Stomach (tissue), 9 donors: ENCODE results near the gene PLEKHG2. TPM values are rescaled to one million over a fixed set of nuclear protein-coding genes. Genes with fewer than 3 reads are reported as not detected.

Experiments used
- DNase-seq, 2 donors: peaks; one replicate each; pipeline versions ENCODE4 v3.0.0 to v3.0.0-alpha.2; 2013 to 2019
- H3K27ac ChIP-seq, 5 donors: fragments of 200-600 bp in 4 of 5; sonication (generic) in 4 of 5; one replicate each; pipeline ENCODE4 v1.5.1; 2013 to 2019; ENCODE audit warnings: mild to moderate bottlenecking in 1 of 5, moderate library complexity in 1 of 5
- H3K27me3 ChIP-seq, 3 donors: fragments of 200-600 bp; sonication (generic); one replicate each; pipeline ENCODE4 v1.5.1; 2017 to 2019; ENCODE audit warnings: mixed run types in 1 of 3
- H3K36me3 ChIP-seq, 4 donors: fragments of 200-600 bp; sonication (generic); 1 replicate in 3 of 4; 2 replicates in 1 of 4; pipeline ENCODE4 v1.5.1; 2016 to 2019
- H3K4me1 ChIP-seq, 4 donors: fragments of 200-600 bp; sonication (generic); one replicate each; pipeline ENCODE4 v1.5.1; 2016 to 2019
- H3K4me3 ChIP-seq, 4 donors: fragments of 200-600 bp; sonication (generic) in 3 of 4; one replicate each; pipeline ENCODE4 v1.5.1; 2016 to 2019; ENCODE audit warnings: mild to moderate bottlenecking in 1 of 4
- H3K9me3 ChIP-seq, 4 donors: fragments of 200-600 bp; sonication (generic); one replicate each; pipeline ENCODE4 v1.5.1; 2016 to 2019
- CTCF ChIP-seq, 7 experiments: fragments of 450-650 bp in 4 of 7; fragments of 200-600 bp in 3 of 7; sonication (generic) in 3 of 7; IDR thresholded peaks; one replicate each; pipeline ENCODE4 v1.5.1; 2016 to 2019; ENCODE audit warnings: antibody characterized with exemption in 7 of 7, control low read depth in 2 of 7, mild to moderate bottlenecking in 1 of 7
- EP300 ChIP-seq: sonication (generic); formaldehyde crosslinking; IDR thresholded peaks from one replicate; pipeline ENCODE4 v1.6.1; 2017; ENCODE audit warnings: antibody characterized with exemption
- POLR2A ChIP-seq, 4 donors: fragments of 450-650 bp; IDR thresholded peaks; one replicate each; pipeline ENCODE4 v1.6.1; 2016; ENCODE audit warnings: antibody characterized with exemption in 4 of 4, control low read depth in 2 of 4, mild to moderate bottlenecking in 1 of 4, moderate library complexity in 1 of 4
- POLR2AphosphoS5 ChIP-seq, 3 donors: sonication (generic); formaldehyde crosslinking; IDR thresholded peaks; one replicate each; pipeline ENCODE4 v1.6.1; 2016; ENCODE audit warnings: antibody characterized with exemption in 3 of 3
- WGBS, 5 donors: extraction: QIAGEN DNeasy Blood & Tissue Kit in 3 of 5; methylation state at CpG; one replicate each; pipeline versions ENCODE4 v1.1.5 to v1.1.7; 2013 to 2018; 5-methylcytosine and 5-hydroxymethylcytosine counted together
- intact Hi-C: fragments of 100-400 bp; cut with DNase I; formaldehyde crosslinking; loops from one replicate; pipeline ENCODE4 v1.15.1; 2023; ENCODE audit warnings: low total_unique reads
- polyA plus RNA-seq, 3 donors: library from polyadenylated mRNA; stranded (reverse); fragments of 200-250 nt; gene quantifications; one replicate each; pipeline ENCODE4 v1.2.3, GENCODE V29; 2013
- total RNA-seq, 5 donors: library from RNA; depleted of rRNA; stranded (reverse); fragments of >200 nt; gene quantifications; one replicate each; pipeline versions ENCODE4 v1.1.0 to v1.2.3, GENCODE V29; 2014 to 2016
- donor health status: healthy with polysubstance abuse.
- donor health status: Bipolar disorder and iron deficiency.
- donor health status: healthy.

The PLEKHG2 gene
- total and polyA plus RNA-seq, 8 donors = 1.4 to 20.2 (median 7.2) TPM

GRCh38 chr19:39385629-39386411, 26.6 kb upstream of the PLEKHG2 start:
- TF ChIP-seq POLR2AphosphoS5 (IDR thresholded peaks at IDR 0.05) (no peak), EP300 (no peak), CTCF (IDR thresholded peaks at IDR 0.05) (no peak), POLR2A (IDR thresholded peaks at IDR 0.05) (no peak)
- no peaks in the 10 kb centered on the region for H3K9me3 ChIP-seq
- no peak overlapping the region for H3K4me3 ChIP-seq
- H3K27ac ChIP-seq = no peak overlapping the region
- no peaks in the 10 kb centered on the region for H3K27me3 ChIP-seq
- no peak for DNase-seq
- WGBS, 5 donors = 77 to 84% (median 83%) methylated on average over 20 of the region's 20 CpGs
- H3K4me1 ChIP-seq = peaks cover 10 to 24% (median 20%) of the 10 kb centered on the region in 4 donors
- H3K36me3 ChIP-seq = peaks cover 72 to 90% (median 89%) of the 10 kb centered on the region in 4 donors
- intact Hi-C loops = no loop called here

GRCh38 chr19:39386557-39386956, 25.9 kb upstream of the PLEKHG2 start:
- 83 to 86% (median 85%) methylated on average over 7 of the region's 7 CpGs for WGBS, 5 donors
- intact Hi-C loops = no loop called here
- H3K27ac ChIP-seq = no peak overlapping the region
- peaks cover 10 to 26% (median 22%) of the 10 kb centered on the region in 4 donors for H3K4me1 ChIP-seq
- TF ChIP-seq POLR2AphosphoS5 (IDR thresholded peaks at IDR 0.05) (no peak), EP300 (no peak), CTCF (IDR thresholded peaks at IDR 0.05) (no peak), POLR2A (IDR thresholded peaks at IDR 0.05) (no peak)
- H3K27me3 ChIP-seq = no peaks in the 10 kb centered on the region
- H3K4me3 ChIP-seq = no peak overlapping the region
- DNase-seq = no peak
- H3K36me3 ChIP-seq = peaks cover 65 to 82% (median 82%) of the 10 kb centered on the region in 4 donors
- no peaks in the 10 kb centered on the region for H3K9me3 ChIP-seq

GRCh38 chr19:39388657-39389056, 23.8 kb upstream of the PLEKHG2 start:
- H3K4me1 ChIP-seq = peaks cover 16 to 45% (median 36%) of the 10 kb centered on the region in 4 donors
- H3K4me3 ChIP-seq = no peak overlapping the region
- TF ChIP-seq CTCF (IDR thresholded peaks at IDR 0.05) (no peak), EP300 (no peak), POLR2AphosphoS5 (IDR thresholded peaks at IDR 0.05) (no peak), POLR2A (IDR thresholded peaks at IDR 0.05) (no peak)
- H3K27ac ChIP-seq = peak overlapping the region in 2 of 5 donors; percentile 20 to 100
- DNase-seq = no peak
- intact Hi-C loops = no loop called here
- no peaks in the 10 kb centered on the region for H3K27me3 ChIP-seq
- peaks cover 51 to 68% (median 66%) of the 10 kb centered on the region in 4 donors for H3K36me3 ChIP-seq
- no peaks in the 10 kb centered on the region for H3K9me3 ChIP-seq
- 70 to 88% (median 83%) methylated on average over 5 of the region's 5 CpGs for WGBS, 5 donors

GRCh38 chr19:39389631-39390414, 22.6 kb upstream of the PLEKHG2 start:
- no peak for DNase-seq
- Histone ChIP-seq H3K27me3 (no peaks in the 10 kb centered on the region), H3K4me1 (peaks cover 16 to 52% (median 36%) of the 10 kb centered on the region in 4 donors), H3K27ac (peak overlapping the region; percentile 98 to 100 (median 99)), H3K4me3 (peak overlapping the region; percentile 88 to 97 (median 94)), H3K9me3 (no peaks in the 10 kb centered on the region), H3K36me3 (peaks cover 55 to 68% (median 66%) of the 10 kb centered on the region in 4 donors)
- TF ChIP-seq CTCF (IDR thresholded peaks at IDR 0.05) = no peak
- intact Hi-C loops = no loop called here
- 44 to 57% (median 47%) methylated on average over 11 to 13 of the region's 13 CpGs for WGBS, 5 donors
